GM21737 (cell line): ENCODE results near the gene HTR4.

ENCODE experiments used
- ATAC-seq: cut with Tn5 transposase; IDR thresholded peaks from one replicate; pipeline ENCODE4 v1.9.1; 2021; ENCODE audit warnings: mild to moderate bottlenecking, moderate library complexity; ENCODE audit not compliant: unreplicated experiment

The HTR4 gene

GRCh38 chr5:148615644-148616275 is 38.6 kb downstream of the HTR4 start:
- no peak for ATAC-seq

GRCh38 chr5:148607406-148607805 is 46.9 kb downstream of the HTR4 start:
- ATAC-seq = no peak

GRCh38 chr5:148606296-148606695 is 48.0 kb downstream of the HTR4 start:
- ATAC-seq = no peak

GRCh38 chr5:148599187-148599586 is 55.1 kb downstream of the HTR4 start:
- no peak for ATAC-seq

GRCh38 chr5:148595697-148596096 is 58.6 kb downstream of the HTR4 start:
- no peak for ATAC-seq

- ATAC-seq = no peak
Observed at GRCh38 chr5:148586796-148587195, 67.5 kb downstream of the HTR4 start.

- no peak for ATAC-seq
Observed at GRCh38 chr5:148585988-148586387, 68.3 kb downstream of the HTR4 start.

GRCh38 chr5:148584103-148584502 is 70.2 kb downstream of the HTR4 start:
- no peak for ATAC-seq

GRCh38 chr5:148583421-148583965 is 70.8 kb downstream of the HTR4 start:
- no peak for ATAC-seq

- no peak for ATAC-seq
Observed at GRCh38 chr5:148574167-148574566, 80.2 kb downstream of the HTR4 start.

GRCh38 chr5:148573374-148573773 is 81.0 kb downstream of the HTR4 start:
- no peak for ATAC-seq

- ATAC-seq = no peak
Observed at GRCh38 chr5:148569948-148570347, 84.4 kb downstream of the HTR4 start.

- no peak for ATAC-seq
Observed at GRCh38 chr5:148565148-148565547, 89.2 kb downstream of the HTR4 start.

- ATAC-seq = no peak
Observed at GRCh38 chr5:148563021-148563420, 91.3 kb downstream of the HTR4 start.

- no peak for ATAC-seq
Observed at GRCh38 chr5:148561801-148562311, 92.5 kb downstream of the HTR4 start.

- ATAC-seq = no peak
Observed at GRCh38 chr5:148559461-148559860, 94.9 kb downstream of the HTR4 start.

- no peak for ATAC-seq
Observed at GRCh38 chr5:148558892-148559291, 95.4 kb downstream of the HTR4 start.

- ATAC-seq = no peak
Observed at GRCh38 chr5:148556835-148557234, 97.5 kb downstream of the HTR4 start.

- no peak for ATAC-seq
Observed at GRCh38 chr5:148554621-148555020, 99.7 kb downstream of the HTR4 start.

- ATAC-seq = no peak
Observed at GRCh38 chr5:148543727-148544126, 110.6 kb downstream of the HTR4 start.

GRCh38 chr5:148542812-148543211 is 111.5 kb downstream of the HTR4 start:
- ATAC-seq = no peak

- no peak for ATAC-seq
Observed at GRCh38 chr5:148541054-148541835, 113.1 kb downstream of the HTR4 start.
